ENCODE measurements around the gene ZBTB21. TPM values are rescaled to one million over a fixed set of nuclear protein-coding genes. Genes with fewer than 3 reads are reported as not detected.

The ZBTB21 gene
- total RNA-seq, 4 donors from 2014 or later: 5.2 to 19.5 (median 9.7) TPM

GRCh38 chr21:41955516-41955915 is 54.6 kb downstream of the ZBTB21 start:
- Histone ChIP-seq H3K9me3 (no peaks in the 10 kb centered on the region), H3K4me3 (no peak overlapping the region), H3K36me3 (no peaks in the 10 kb centered on the region), H3K27me3 (no peaks in the 10 kb centered on the region), H3K27ac (no peak overlapping the region), H3K4me1 (peaks cover 0 to 30% (median 18%) of the 10 kb centered on the region in 4 donors)
- no peak for DNase-seq
- in situ Hi-C loops (cut with MboI; ENCODE audit: low pct_ligation_motif_present in 1 of 4, low pct_unique_long_range_greater_than_20kb in 1 of 4, low sequenced_read_pairs in 3 of 4) (no loop called here), intact Hi-C loops (cut with DNase I; ENCODE audit: low total_unique reads) (loop anchor here (10.0 kb wide), 1 partner anchor 49 kb away; no protein-coding TSS in a partner anchor)
- 80 to 86% methylated on average over 6 to 10 of the region's 10 CpGs for WGBS, 2 donors (ENCODE audit: low coverage in 1 of 2)
- TF ChIP-seq POLR2A (IDR thresholded peaks at IDR 0.05) (no peak), CTCF (IDR thresholded peaks at IDR 0.05) (no peak), EP300 (IDR thresholded peaks at IDR 0.05; ENCODE audit: low read depth) (no peak), POLR2AphosphoS5 (IDR thresholded peaks at IDR 0.05) (no peak)

- 91% methylated on average over 15 to 20 of the region's 20 CpGs for WGBS, 2 donors (ENCODE audit: low coverage in 1 of 2)
- TF ChIP-seq CTCF (IDR thresholded peaks at IDR 0.05) (no peak), EP300 (IDR thresholded peaks at IDR 0.05; ENCODE audit: low read depth) (no peak), POLR2AphosphoS5 (IDR thresholded peaks at IDR 0.05) (no peak), POLR2A (IDR thresholded peaks at IDR 0.05) (no peak)
- no peaks in the 10 kb centered on the region for H3K9me3 ChIP-seq
- intact Hi-C loops (cut with DNase I; ENCODE audit: low total_unique reads): loop anchor here (10.0 kb wide), 1 partner anchor 50 kb away; no protein-coding TSS in a partner anchor
- no peaks in the 10 kb centered on the region for H3K36me3 ChIP-seq
- H3K4me3 ChIP-seq: no peak overlapping the region
- in situ Hi-C loops (cut with MboI; ENCODE audit: low pct_ligation_motif_present in 1 of 4, low pct_unique_long_range_greater_than_20kb in 1 of 4, low sequenced_read_pairs in 3 of 4): no loop called here
- DNase-seq: no peak
- peak overlapping the region in 1 of 4 donors; percentile 73 for H3K27ac ChIP-seq
- peaks cover 0 to 30% (median 18%) of the 10 kb centered on the region in 4 donors for H3K4me1 ChIP-seq
- H3K27me3 ChIP-seq: no peaks in the 10 kb centered on the region
Measured at GRCh38 chr21:41954654-41955499, 55.3 kb downstream of the ZBTB21 start.

GRCh38 chr21:41953831-41954653 is 56.1 kb downstream of the ZBTB21 start, which contains the start of gene C2CD2:
C2CD2 (minus strand) TSS chr21:41954018; CDS start chr21:41953648, 370 bp downstream.
- in situ Hi-C loops (cut with MboI; ENCODE audit: low pct_ligation_motif_present in 1 of 4, low pct_unique_long_range_greater_than_20kb in 1 of 4, low sequenced_read_pairs in 3 of 4): no loop called here
- Histone ChIP-seq H3K9me3 (no peaks in the 10 kb centered on the region), H3K4me3 (peak within 1 kb of the TSS; percentile 48 to 87 (median 70)), H3K27ac (peak within 1 kb of the TSS; percentile 43 to 79 (median 68)), H3K36me3 (no peaks in the 10 kb centered on the region), H3K4me1 (peaks cover 0 to 30% (median 19%) of the 10 kb centered on the region in 4 donors), H3K27me3 (no peaks in the 10 kb centered on the region)
- 45% methylated on average over 9 of the region's 85 CpGs; no CpG with 5 or more reads in 1 of the 2 donors for WGBS, 2 donors (ENCODE audit: low coverage in 1 of 2)
- peak; percentile 65 for DNase-seq
- TF ChIP-seq EP300 (IDR thresholded peaks at IDR 0.05; ENCODE audit: low read depth) (no peak), POLR2AphosphoS5 (IDR thresholded peaks at IDR 0.05) (peak in 1 of 3 donors; percentile 6)
- intact Hi-C loops (cut with DNase I; ENCODE audit: low total_unique reads): loop anchor here (10.0 kb wide), 1 partner anchor 51 kb away; no protein-coding TSS in a partner anchor

- TF ChIP-seq POLR2AphosphoS5 (IDR thresholded peaks at IDR 0.05) (no peak), POLR2A (IDR thresholded peaks at IDR 0.05) (no peak), EP300 (IDR thresholded peaks at IDR 0.05; ENCODE audit: low read depth) (no peak), CTCF (IDR thresholded peaks at IDR 0.05) (no peak)
- WGBS, 2 donors (ENCODE audit: low coverage in 1 of 2): 3% methylated on average over 21 of the region's 67 CpGs; no CpG with 5 or more reads in 1 of the 2 donors
Measured at GRCh38 chr21:41953249-41953830, 56.8 kb downstream of the ZBTB21 start.

More at GRCh38 chr21:41953249-41953830, 56.8 kb downstream of the ZBTB21 start:
- no peaks in the 10 kb centered on the region for H3K27me3 ChIP-seq
- H3K27ac ChIP-seq: peak overlapping the region; percentile 36 to 79 (median 58)
- intact Hi-C loops (cut with DNase I; ENCODE audit: low total_unique reads) (loop anchor here (10.0 kb wide), 1 partner anchor 51 kb away; no protein-coding TSS in a partner anchor), in situ Hi-C loops (cut with MboI; ENCODE audit: low pct_ligation_motif_present in 1 of 4, low pct_unique_long_range_greater_than_20kb in 1 of 4, low sequenced_read_pairs in 3 of 4) (no loop called here)
- no peaks in the 10 kb centered on the region for H3K36me3 ChIP-seq
- peaks cover 0 to 32% (median 20%) of the 10 kb centered on the region in 4 donors for H3K4me1 ChIP-seq
- peak overlapping the region; percentile 48 to 87 (median 70) for H3K4me3 ChIP-seq
- H3K9me3 ChIP-seq: no peaks in the 10 kb centered on the region
- DNase-seq: peak; percentile 26

Data from transverse colon (tissue), 4 donors.